ENCODE results near the gene C1orf53.
A peak's percentile ranks its signal among the peaks of the same experiment; 100 is the strongest.
"Not testable (repeated sequence)": the region's sequence is repeated elsewhere in the genome, so short reads cannot be mapped to it uniquely, and the experiment has no call there.

Gene C1orf53

GRCh38 chr1:197868751-197869489 lies 33.5 kb upstream of the C1orf53 start:
- Histone ChIP-seq H3K9me3 (replicated peaks; ENCODE audit: insufficient read depth, low read length) (no peaks in the 10 kb centered on the region), H3K36me3 (replicated peaks; ENCODE audit: insufficient read depth, low read length) (no peaks in the 10 kb centered on the region), H3K4me1 (ENCODE audit: low read length) (0 out of 2 replicates have a peak, but pooled peaks cover 4% of the 10 kb centered on the region), H3K4me3 (ENCODE audit: low read length) (no peak overlapping the region), H3K79me2 (ENCODE audit: low read length) (no peaks in the 10 kb centered on the region), H3K9ac (ENCODE audit: low read length) (no peak overlapping the region), H3F3A (ENCODE audit: insufficient read depth, low read length) (no peaks in the 10 kb centered on the region), H2AFZ (ENCODE audit: low read length) (no peak overlapping the region), H3K27me3 (replicated peaks; ENCODE audit: insufficient read depth, low read length) (no peaks in the 10 kb centered on the region), H3K4me2 (ENCODE audit: low read depth, low read length) (no peak overlapping the region), H3K27ac (ENCODE audit: low read length) (no peak overlapping the region), H3K9me2 (replicated peaks; ENCODE audit: insufficient read depth, low read length) (no peaks in the 10 kb centered on the region), H4K20me1 (ENCODE audit: insufficient read depth, low read length) (no peaks in the 10 kb centered on the region)
- DNase-seq = peak; percentile 79
- TF ChIP-seq EZH2phosphoT487 (IDR thresholded peaks at IDR 0.05; ENCODE audit: low read length) (no peak), CTCF (IDR thresholded peaks at IDR 0.05; ENCODE audit: low read length) (peak; percentile 92), EZH2 (optimal IDR thresholded peaks at IDR 0.05; ENCODE audit: low read depth, low read length) (no peak)

GRCh38 chr1:197869490-197870077 lies 32.8 kb upstream of the C1orf53 start:
- Histone ChIP-seq H3K4me1 (ENCODE audit: low read length) (0 out of 2 replicates have a peak, but pooled peaks cover 4% of the 10 kb centered on the region), H3K79me2 (ENCODE audit: low read length) (no peaks in the 10 kb centered on the region), H4K20me1 (ENCODE audit: insufficient read depth, low read length) (no peaks in the 10 kb centered on the region), H3K27me3 (replicated peaks; ENCODE audit: insufficient read depth, low read length) (no peaks in the 10 kb centered on the region), H3K9me3 (replicated peaks; ENCODE audit: insufficient read depth, low read length) (no peaks in the 10 kb centered on the region), H3K9me2 (replicated peaks; ENCODE audit: insufficient read depth, low read length) (no peaks in the 10 kb centered on the region), H3K36me3 (replicated peaks; ENCODE audit: insufficient read depth, low read length) (no peaks in the 10 kb centered on the region), H3F3A (ENCODE audit: insufficient read depth, low read length) (no peaks in the 10 kb centered on the region), H3K4me2 (ENCODE audit: low read depth, low read length) (no peak overlapping the region), H3K27ac (ENCODE audit: low read length) (no peak overlapping the region), H3K9ac (ENCODE audit: low read length) (no peak overlapping the region), H3K4me3 (ENCODE audit: low read length) (no peak overlapping the region), H2AFZ (ENCODE audit: low read length) (no peak overlapping the region)
- TF ChIP-seq CTCF (IDR thresholded peaks at IDR 0.05; ENCODE audit: low read length) = no peak
- no peak for TF ChIP-seq EZH2phosphoT487 (IDR thresholded peaks at IDR 0.05; ENCODE audit: low read length)
- TF ChIP-seq EZH2 (optimal IDR thresholded peaks at IDR 0.05; ENCODE audit: low read depth, low read length) = no peak
- no peak for DNase-seq

- Histone ChIP-seq H3K9me2 (replicated peaks; ENCODE audit: insufficient read depth, low read length) (no peaks in the 10 kb centered on the region), H3K79me2 (ENCODE audit: low read length) (no peaks in the 10 kb centered on the region), H3K4me3 (ENCODE audit: low read length) (no peak overlapping the region), H3K4me2 (ENCODE audit: low read depth, low read length) (no peak overlapping the region), H2AFZ (ENCODE audit: low read length) (no peak overlapping the region), H3K9ac (ENCODE audit: low read length) (no peak overlapping the region), H3K27ac (ENCODE audit: low read length) (no peak overlapping the region), H3K4me1 (ENCODE audit: low read length) (no peaks in the 10 kb centered on the region), H3K36me3 (replicated peaks; ENCODE audit: insufficient read depth, low read length) (no peaks in the 10 kb centered on the region), H3F3A (ENCODE audit: insufficient read depth, low read length) (no peaks in the 10 kb centered on the region), H3K27me3 (replicated peaks; ENCODE audit: insufficient read depth, low read length) (no peaks in the 10 kb centered on the region), H3K9me3 (replicated peaks; ENCODE audit: insufficient read depth, low read length) (no peaks in the 10 kb centered on the region), H4K20me1 (ENCODE audit: insufficient read depth, low read length) (no peaks in the 10 kb centered on the region)
- TF ChIP-seq CTCF (IDR thresholded peaks at IDR 0.05; ENCODE audit: low read length) = no peak
- TF ChIP-seq EZH2phosphoT487 (IDR thresholded peaks at IDR 0.05; ENCODE audit: low read length) = no peak
- no peak for TF ChIP-seq EZH2 (optimal IDR thresholded peaks at IDR 0.05; ENCODE audit: low read depth, low read length)
- no peak for DNase-seq
Observed at GRCh38 chr1:197876894-197877293, 25.5 kb upstream of the C1orf53 start.

- H3F3A ChIP-seq (ENCODE audit: insufficient read depth, low read length); H3K4me1 ChIP-seq (ENCODE audit: low read length); H3K4me3 ChIP-seq (ENCODE audit: low read length); H3K9me2 ChIP-seq (replicated peaks; ENCODE audit: insufficient read depth, low read length); H3K27ac ChIP-seq (ENCODE audit: low read length); H3K36me3 ChIP-seq (replicated peaks; ENCODE audit: insufficient read depth, low read length); H3K79me2 ChIP-seq (ENCODE audit: low read length); DNase-seq; H3K27me3 ChIP-seq (replicated peaks; ENCODE audit: insufficient read depth, low read length); H3K4me2 ChIP-seq (ENCODE audit: low read depth, low read length); H4K20me1 ChIP-seq (ENCODE audit: insufficient read depth, low read length); H3K9me3 ChIP-seq (replicated peaks; ENCODE audit: insufficient read depth, low read length); H2AFZ ChIP-seq (ENCODE audit: low read length); H3K9ac ChIP-seq (ENCODE audit: low read length): not testable (repeated sequence)
Observed at GRCh38 chr1:197880385-197880784, 22.0 kb upstream of the C1orf53 start.

GRCh38 chr1:197882241-197882640 lies 20.2 kb upstream of the C1orf53 start:
- H2AFZ ChIP-seq (ENCODE audit: low read length); H3K27me3 ChIP-seq (replicated peaks; ENCODE audit: insufficient read depth, low read length); H3K4me2 ChIP-seq (ENCODE audit: low read depth, low read length); DNase-seq; H3K9me3 ChIP-seq (replicated peaks; ENCODE audit: insufficient read depth, low read length); H4K20me1 ChIP-seq (ENCODE audit: insufficient read depth, low read length); H3K36me3 ChIP-seq (replicated peaks; ENCODE audit: insufficient read depth, low read length); H3K4me3 ChIP-seq (ENCODE audit: low read length); H3K79me2 ChIP-seq (ENCODE audit: low read length); H3K9ac ChIP-seq (ENCODE audit: low read length); H3F3A ChIP-seq (ENCODE audit: insufficient read depth, low read length); H3K4me1 ChIP-seq (ENCODE audit: low read length); H3K9me2 ChIP-seq (replicated peaks; ENCODE audit: insufficient read depth, low read length); H3K27ac ChIP-seq (ENCODE audit: low read length): not testable (repeated sequence)

Measured in MM.1S (cell line).